Measurements from ENCODE around the gene BMAL1. TPM values are rescaled to one million over a fixed set of nuclear protein-coding genes. Genes with fewer than 3 reads are reported as not detected.
"Not testable (repeated sequence)": the region's sequence is repeated elsewhere in the genome, so short reads cannot be mapped to it uniquely, and the experiment has no call there.

The BMAL1 gene
- polyA plus RNA-seq, 3 donors from 2014 or later, result 20.2 to 29.6 (median 20.2) TPM

GRCh38 chr11:13427440-13427839 lies 149.8 kb downstream of the BMAL1 start:
- no peak overlapping the region for H3K4me3 Mint-ChIP-seq
- peaks cover 8 to 23% (median 18%) of the 10 kb centered on the region in 6 donors for H3K9me3 Mint-ChIP-seq
- no peak overlapping the region for H3K27ac Mint-ChIP-seq
- H3K27me3 Mint-ChIP-seq (ENCODE audit: low read depth in 3 of 3), result no peaks in the 10 kb centered on the region
- peaks cover 32 to 61% of the 10 kb centered on the region in 2 donors for H3K4me1 Mint-ChIP-seq
- no peak for DNase-seq
- H3K36me3 Mint-ChIP-seq, result peaks cover 10 to 38% (median 23%) of the 10 kb centered on the region in 3 donors

DNA sequence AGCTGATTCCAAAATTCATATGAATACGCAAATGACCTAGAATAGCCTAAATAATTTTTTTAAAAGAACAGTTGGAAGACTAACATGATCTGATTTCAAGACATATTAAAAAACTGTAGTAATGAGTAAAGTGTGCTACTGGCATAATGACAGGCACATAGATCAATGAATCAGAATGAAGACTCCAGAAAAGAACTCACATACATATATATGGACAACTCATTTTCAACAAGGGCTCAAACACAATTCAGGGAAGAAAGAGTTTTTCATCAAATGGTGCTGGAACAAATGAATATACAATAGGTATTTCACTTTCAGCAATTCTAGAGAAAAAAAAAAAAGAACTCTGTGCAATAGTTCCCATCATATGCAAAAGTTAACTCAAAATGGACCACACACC lies 151.7 kb downstream of the BMAL1 start:
- Mint-ChIP-seq H3K27me3 (ENCODE audit: low read depth in 3 of 3) (peaks cover 0 to under 1% (median 0%) of the 10 kb centered on the region in 3 donors), H3K4me1 (peaks cover 34 to 60% of the 10 kb centered on the region in 2 donors), H3K9me3 (peaks cover 8 to 23% (median 18%) of the 10 kb centered on the region in 6 donors), H3K27ac (no peak overlapping the region), H3K4me3 (no peak overlapping the region), H3K36me3 (peaks cover 10 to 38% (median 23%) of the 10 kb centered on the region in 3 donors)
- no peak for DNase-seq

GRCh38 chr11:13429836-13430235 lies 152.2 kb downstream of the BMAL1 start:
- peaks cover 8 to 23% (median 18%) of the 10 kb centered on the region in 6 donors for H3K9me3 Mint-ChIP-seq
- H3K4me3 Mint-ChIP-seq, result no peak overlapping the region
- peaks cover 34 to 60% of the 10 kb centered on the region in 2 donors for H3K4me1 Mint-ChIP-seq
- H3K27me3 Mint-ChIP-seq (ENCODE audit: low read depth in 3 of 3), result peaks cover 0 to 1% (median 0%) of the 10 kb centered on the region in 3 donors
- peaks cover 10 to 34% (median 23%) of the 10 kb centered on the region in 3 donors for H3K36me3 Mint-ChIP-seq
- H3K27ac Mint-ChIP-seq, result no peak overlapping the region
- DNase-seq, result no peak

GRCh38 chr11:13433437-13433836 lies 155.8 kb downstream of the BMAL1 start:
- Mint-ChIP-seq H3K27me3 (ENCODE audit: low read depth in 3 of 3) (peaks cover 0 to 1% (median 0%) of the 10 kb centered on the region in 3 donors), H3K4me3 (no peak overlapping the region), H3K4me1 (peaks cover 48 to 68% of the 10 kb centered on the region in 2 donors), H3K36me3 (peaks cover 0 to 17% (median 10%) of the 10 kb centered on the region in 3 donors), H3K27ac (peak overlapping the region in 3 of 6 donors; percentile 28 to 62 (median 41)), H3K9me3 (peaks cover 0 to 4% (median 2%) of the 10 kb centered on the region in 6 donors)
- no peak for DNase-seq

DNA sequence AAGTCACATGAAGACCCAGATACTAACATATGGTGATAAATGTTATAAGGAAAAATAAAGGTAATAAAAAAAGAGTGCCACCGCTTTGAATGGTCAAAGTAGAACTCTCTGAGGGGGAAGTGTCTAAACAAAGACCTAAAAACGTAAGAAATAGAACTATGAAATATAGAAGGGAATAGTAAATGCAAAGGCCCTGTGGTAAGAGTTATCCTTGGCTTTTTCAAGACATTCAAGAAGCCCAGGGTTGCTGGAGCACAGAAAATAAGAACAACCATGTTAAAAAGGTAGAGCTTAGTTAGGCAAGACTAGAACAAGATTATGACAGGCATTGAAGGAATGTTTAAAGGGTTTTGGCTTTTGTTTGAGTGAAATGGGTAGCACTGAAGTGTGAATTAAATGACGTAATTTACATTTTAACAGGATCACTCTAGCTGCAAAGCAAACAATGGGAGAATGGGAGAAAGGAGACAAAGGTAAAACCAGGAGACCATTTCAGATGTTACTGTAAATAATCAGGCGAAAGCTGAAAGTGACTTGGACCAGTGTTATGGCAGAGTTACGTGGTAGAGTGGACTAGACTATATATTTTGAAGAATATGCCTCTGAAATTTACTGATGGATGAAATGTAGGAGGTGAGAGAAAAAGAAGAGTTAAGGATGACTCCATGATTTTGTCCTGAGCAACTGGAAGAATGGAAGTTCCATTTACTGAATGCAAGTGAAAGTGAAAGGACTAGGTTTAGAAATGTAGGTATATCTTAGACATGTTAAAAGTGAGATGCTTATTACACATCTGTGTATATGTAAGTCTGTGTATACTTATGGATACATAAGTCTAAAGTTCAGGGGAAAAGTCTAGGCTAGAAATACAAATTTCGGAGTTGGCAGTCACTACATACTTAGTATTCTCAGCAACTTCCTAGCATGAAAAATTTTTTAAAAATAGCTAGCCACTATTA lies 156.9 kb downstream of the BMAL1 start:
- Mint-ChIP-seq H3K4me3 (no peak overlapping the region), H3K27me3 (ENCODE audit: low read depth in 3 of 3) (peaks cover 0 to 1% (median 0%) of the 10 kb centered on the region in 3 donors), H3K27ac (peak overlapping the region in 5 of 6 donors; percentile 4 to 59 (median 32)), H3K9me3 (no peaks in the 10 kb centered on the region), H3K4me1 (peaks cover 51 to 72% of the 10 kb centered on the region in 2 donors), H3K36me3 (peaks cover 0 to 9% (median 4%) of the 10 kb centered on the region in 3 donors)
- DNase-seq, result no peak

GRCh38 chr11:13436836-13437235 lies 159.2 kb downstream of the BMAL1 start:
- H3K4me1 Mint-ChIP-seq, result peaks cover 49 to 68% of the 10 kb centered on the region in 2 donors
- H3K27me3 Mint-ChIP-seq (ENCODE audit: low read depth in 3 of 3); DNase-seq; H3K4me3 Mint-ChIP-seq; H3K36me3 Mint-ChIP-seq; H3K27ac Mint-ChIP-seq; H3K9me3 Mint-ChIP-seq: not testable (repeated sequence)

Other genes with a start within 250 kb of the BMAL1 start
- gene BTBD10, start 185.4 kb downstream of the BMAL1 start, polyA plus RNA-seq, result 10 to 100 TPM; 10.3 to 18.9 (median 17.8) TPM
- not detected for gene PTH, start 218.2 kb downstream of the BMAL1 start, polyA plus RNA-seq